ENCODE measurements around the gene USP53.

The USP53 gene

GRCh38 chr4:119212964-119213606, 572 bp downstream of the USP53 start:
- Histone ChIP-seq H2AFZ (ENCODE audit: low read depth, low read length, severe bottlenecking) (peak overlapping the region; percentile 47), H3K9ac (ENCODE audit: low read length) (peak overlapping the region; percentile 65), H3K4me3 (ENCODE audit: insufficient read depth, low read length, poor library complexity, severe bottlenecking) (peak overlapping the region; percentile 73), H3K79me2 (ENCODE audit: insufficient read depth, low read length) (no peaks in the 10 kb centered on the region), H4K20me1 (ENCODE audit: low read depth, low read length) (no peaks in the 10 kb centered on the region), H3K9me3 (ENCODE audit: insufficient read depth, low read length) (no peaks in the 10 kb centered on the region), H3K9me2 (replicated peaks; ENCODE audit: insufficient read depth, low read length) (no peaks in the 10 kb centered on the region), H3K36me3 (ENCODE audit: low read length) (no peaks in the 10 kb centered on the region), H3F3A (ENCODE audit: insufficient read depth) (no peaks in the 10 kb centered on the region), H3K27ac (ENCODE audit: low read depth, low read length) (peak overlapping the region; percentile 42), H3K27me3 (ENCODE audit: low read length) (no peaks in the 10 kb centered on the region), H3K4me2 (ENCODE audit: low read depth, low read length, poor library complexity, severe bottlenecking) (peak overlapping the region; percentile 75)
- TF ChIP-seq CTCF (IDR thresholded peaks at IDR 0.05; ENCODE audit: insufficient read depth, low read length, poor library complexity, severe bottlenecking), result no peak
- no peak for TF ChIP-seq EZH2phosphoT487 (conservative IDR thresholded peaks at IDR 0.05; ENCODE audit: low read length)

GRCh38 chr4:119218093-119218492, 5.6 kb downstream of the USP53 start:
- H4K20me1 ChIP-seq (ENCODE audit: low read depth, low read length), result no peaks in the 10 kb centered on the region
- no peak overlapping the region for H3K4me3 ChIP-seq (ENCODE audit: insufficient read depth, low read length, poor library complexity, severe bottlenecking)
- H3K36me3 ChIP-seq (ENCODE audit: low read length), result no peaks in the 10 kb centered on the region
- no peak overlapping the region for H3K9ac ChIP-seq (ENCODE audit: low read length)
- H3K27me3 ChIP-seq (ENCODE audit: low read length), result no peaks in the 10 kb centered on the region
- H3K9me3 ChIP-seq (ENCODE audit: insufficient read depth, low read length), result no peaks in the 10 kb centered on the region
- no peak for TF ChIP-seq EZH2phosphoT487 (conservative IDR thresholded peaks at IDR 0.05; ENCODE audit: low read length)
- TF ChIP-seq CTCF (IDR thresholded peaks at IDR 0.05; ENCODE audit: insufficient read depth, low read length, poor library complexity, severe bottlenecking), result no peak
- H3K9me2 ChIP-seq (replicated peaks; ENCODE audit: insufficient read depth, low read length), result no peaks in the 10 kb centered on the region
- no peaks in the 10 kb centered on the region for H3K79me2 ChIP-seq (ENCODE audit: insufficient read depth, low read length)
- H3F3A ChIP-seq (ENCODE audit: insufficient read depth), result no peaks in the 10 kb centered on the region
- no peak overlapping the region for H3K4me2 ChIP-seq (ENCODE audit: low read depth, low read length, poor library complexity, severe bottlenecking)
- no peak overlapping the region for H3K27ac ChIP-seq (ENCODE audit: low read depth, low read length)
- no peak overlapping the region for H2AFZ ChIP-seq (ENCODE audit: low read depth, low read length, severe bottlenecking)

GRCh38 chr4:119221412-119221811, 8.9 kb downstream of the USP53 start:
- H3K36me3 ChIP-seq (ENCODE audit: low read length), result no peaks in the 10 kb centered on the region
- no peaks in the 10 kb centered on the region for H3K27me3 ChIP-seq (ENCODE audit: low read length)
- no peak overlapping the region for H2AFZ ChIP-seq (ENCODE audit: low read depth, low read length, severe bottlenecking)
- no peaks in the 10 kb centered on the region for H4K20me1 ChIP-seq (ENCODE audit: low read depth, low read length)
- H3K4me3 ChIP-seq (ENCODE audit: insufficient read depth, low read length, poor library complexity, severe bottlenecking), result no peak overlapping the region
- H3K4me2 ChIP-seq (ENCODE audit: low read depth, low read length, poor library complexity, severe bottlenecking), result no peak overlapping the region
- H3K9me3 ChIP-seq (ENCODE audit: insufficient read depth, low read length), result no peaks in the 10 kb centered on the region
- no peak overlapping the region for H3K9ac ChIP-seq (ENCODE audit: low read length)
- no peak overlapping the region for H3K27ac ChIP-seq (ENCODE audit: low read depth, low read length)
- H3K9me2 ChIP-seq (replicated peaks; ENCODE audit: insufficient read depth, low read length), result no peaks in the 10 kb centered on the region
- no peak for TF ChIP-seq EZH2phosphoT487 (conservative IDR thresholded peaks at IDR 0.05; ENCODE audit: low read length)
- no peak for TF ChIP-seq CTCF (IDR thresholded peaks at IDR 0.05; ENCODE audit: insufficient read depth, low read length, poor library complexity, severe bottlenecking)
- H3K79me2 ChIP-seq (ENCODE audit: insufficient read depth, low read length), result no peaks in the 10 kb centered on the region
- H3F3A ChIP-seq (ENCODE audit: insufficient read depth), result no peaks in the 10 kb centered on the region

Measured in SU-DHL-6 (cell line).